ENCODE results near the gene DIS3L2.

GRCh38 chr2:231940795-231941194 is 20.7 kb upstream of the DIS3L2 start:
- TF ChIP-seq POLR2A (IDR thresholded peaks at IDR 0.05; ENCODE audit: low read depth, low read length) (no peak), RCOR1 (IDR thresholded peaks at IDR 0.05; ENCODE audit: insufficient replicate concordance, low read length) (no peak), USF2 (IDR thresholded peaks at IDR 0.05; ENCODE audit: low read depth, low read length) (no peak), CTCF (conservative IDR thresholded peaks at IDR 0.05; ENCODE audit: low read depth, low read length) (no peak), CHD1 (IDR thresholded peaks at IDR 0.05; ENCODE audit: low read depth, low read length) (no peak), FOS (IDR thresholded peaks at IDR 0.05; ENCODE audit: low read depth, low read length) (no peak), MAFK (IDR thresholded peaks at IDR 0.05; ENCODE audit: low read depth, low read length) (no peak), CEBPB (IDR thresholded peaks at IDR 0.05; ENCODE audit: low read depth, low read length) (no peak)
